ENCODE results near the gene TINCR.

GRCh38 chr19:5519076-5519475 lies 48.7 kb downstream of the TINCR start:
- TF ChIP-seq CTCF (IDR thresholded peaks at IDR 0.05) (no peak), SIN3A (IDR thresholded peaks at IDR 0.05; ENCODE audit: borderline replicate concordance, insufficient read depth, low read depth, low read length) (no peak), REST (IDR thresholded peaks at IDR 0.05; ENCODE audit: insufficient read depth in 1 of 2, low read depth in 2 of 2, low read length in 1 of 2) (no peak), TCF7L2 (IDR thresholded peaks at IDR 0.05; ENCODE audit: low read depth, low read length) (no peak)
